ENCODE results near the gene APBB2. TPM values are rescaled to one million over a fixed set of nuclear protein-coding genes. Genes with fewer than 3 reads are reported as not detected.
A peak's percentile ranks its signal among the peaks of the same experiment; 100 is the strongest.

Gene APBB2
- total RNA-seq, 1 experiment from 2014 or later = 34.4 TPM

GRCh38 chr4:40992472-40993295, 221.7 kb downstream of the APBB2 start:
- no peak for DNase-seq (ENCODE audit: extremely low read depth, low read depth)

GRCh38 chr4:40991908-40992307, 222.4 kb downstream of the APBB2 start:
- no peak for DNase-seq (ENCODE audit: extremely low read depth, low read depth)

DNA sequence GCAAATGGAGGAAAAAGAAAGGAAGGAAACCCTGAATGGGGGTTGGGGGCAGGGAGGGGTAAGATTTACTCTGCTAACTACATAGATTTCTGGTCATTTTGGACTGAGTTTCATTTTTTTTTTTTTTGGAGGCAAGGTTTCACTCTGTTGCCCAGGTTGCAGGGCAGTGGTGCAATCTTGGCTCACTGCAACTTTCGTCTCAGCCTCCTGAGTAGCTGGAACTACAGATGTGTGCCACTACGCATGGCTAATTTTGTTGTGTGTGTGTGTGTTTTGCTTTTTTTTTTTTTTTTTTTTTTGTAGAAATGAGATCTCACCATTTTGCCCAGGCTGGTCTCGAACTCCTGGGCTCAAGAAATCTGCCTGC, 223.5 kb downstream of the APBB2 start:
- DNase-seq (ENCODE audit: extremely low read depth, low read depth) = peak; percentile 36

- DNase-seq (ENCODE audit: extremely low read depth, low read depth) = peak; percentile 85
These were observed 224.0 kb downstream of the APBB2 start for GRCh38 chr4:40990236-40990898.

DNA sequence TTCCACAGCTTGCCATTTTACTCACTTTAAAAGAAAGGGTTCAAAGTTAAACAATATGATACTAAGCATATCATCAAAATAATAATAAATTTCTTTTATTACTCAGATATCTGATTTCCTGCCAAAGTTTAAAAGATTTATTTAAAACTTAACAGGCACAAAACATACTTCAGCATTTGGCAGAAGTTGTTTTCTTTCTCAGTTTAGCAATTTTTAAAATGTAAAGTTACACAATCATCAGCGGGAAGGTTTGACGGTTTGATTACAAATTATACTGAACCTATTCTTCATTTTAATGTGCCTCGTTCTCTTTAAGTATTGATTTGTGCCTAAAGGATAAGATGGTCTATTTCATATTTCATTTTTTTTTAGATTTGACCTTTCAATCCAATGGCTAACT, 227.2 kb downstream of the APBB2 start:
- DNase-seq (ENCODE audit: extremely low read depth, low read depth) = no peak

GRCh38 chr4:40986375-40986774, 228.0 kb downstream of the APBB2 start:
- no peak for DNase-seq (ENCODE audit: extremely low read depth, low read depth)

- DNase-seq (ENCODE audit: extremely low read depth, low read depth) = no peak
These were observed 230.3 kb downstream of the APBB2 start for GRCh38 chr4:40984051-40984450.

GRCh38 chr4:40980318-40980883, 233.9 kb downstream of the APBB2 start:
- peak; percentile 12 for DNase-seq (ENCODE audit: extremely low read depth, low read depth)

DNA sequence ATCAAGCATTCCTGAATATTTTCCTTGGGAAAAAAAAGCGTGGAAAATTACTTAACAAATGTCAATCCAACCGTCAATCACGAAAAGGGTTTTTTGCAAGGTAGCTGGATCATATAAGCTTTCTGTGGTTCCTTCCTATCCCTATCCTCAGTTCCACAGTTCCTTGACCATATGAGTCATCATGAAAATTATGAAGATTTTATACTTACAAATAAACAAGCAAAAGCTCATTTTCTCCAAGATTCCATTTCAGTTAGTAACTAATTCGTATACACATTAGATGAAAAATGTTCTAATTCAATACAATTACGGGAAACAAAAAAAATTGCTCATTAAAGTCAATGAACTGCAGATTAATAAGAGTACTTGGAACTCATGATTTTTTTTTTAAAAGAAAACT, 235.8 kb downstream of the APBB2 start:
- DNase-seq (ENCODE audit: extremely low read depth, low read depth) = no peak

GRCh38 chr4:40976343-40976742, 238.0 kb downstream of the APBB2 start:
- peak; percentile 59 for DNase-seq (ENCODE audit: extremely low read depth, low read depth)

GRCh38 chr4:40972722-40973121, 241.6 kb downstream of the APBB2 start:
- no peak for DNase-seq (ENCODE audit: extremely low read depth, low read depth)

GRCh38 chr4:40971338-40971737, 243.0 kb downstream of the APBB2 start:
- DNase-seq (ENCODE audit: extremely low read depth, low read depth) = no peak

DNA sequence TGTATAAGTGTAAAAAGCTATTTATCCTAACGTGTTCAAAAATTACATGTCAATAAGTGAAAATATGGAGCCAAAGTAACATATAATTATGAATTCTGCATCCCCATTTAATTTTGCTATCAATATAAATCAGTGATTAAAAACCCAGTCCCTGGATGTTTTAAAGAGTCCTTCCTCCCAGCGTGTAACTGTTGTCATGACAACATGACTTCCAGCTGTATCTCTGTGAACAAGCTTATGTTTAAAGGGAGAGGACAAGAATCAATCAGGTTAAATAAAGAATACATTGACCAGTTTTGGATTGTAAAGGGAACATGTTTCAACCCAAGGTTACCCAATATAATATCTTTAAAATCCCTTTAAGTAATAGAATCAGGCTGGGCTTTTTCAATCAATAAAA, 244.8 kb downstream of the APBB2 start:
- no peak for DNase-seq (ENCODE audit: extremely low read depth, low read depth)

DNA sequence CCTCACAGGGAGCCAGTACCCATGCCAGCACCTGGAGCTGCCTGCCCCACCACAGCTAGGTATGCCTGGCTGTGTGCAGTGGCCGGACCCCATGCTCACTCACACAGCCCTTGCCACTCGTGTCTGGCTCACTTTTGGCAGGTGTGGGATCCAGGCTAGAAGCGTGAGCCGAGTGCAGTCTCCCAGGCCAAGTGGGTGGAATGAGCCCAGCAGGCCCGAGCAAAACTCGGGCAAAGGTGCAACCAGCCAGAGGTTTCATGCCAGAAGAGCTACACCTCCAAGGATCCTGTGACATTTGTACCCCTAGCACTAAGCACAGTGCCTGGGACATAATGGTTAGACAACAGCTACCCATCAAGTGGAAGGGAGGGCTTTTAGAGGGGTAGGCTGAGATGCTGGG, 246.8 kb downstream of the APBB2 start:
- DNase-seq (ENCODE audit: extremely low read depth, low read depth) = no peak

- no peak for DNase-seq (ENCODE audit: extremely low read depth, low read depth)
These were observed 248.3 kb downstream of the APBB2 start for GRCh38 chr4:40966091-40966490.

DNA sequence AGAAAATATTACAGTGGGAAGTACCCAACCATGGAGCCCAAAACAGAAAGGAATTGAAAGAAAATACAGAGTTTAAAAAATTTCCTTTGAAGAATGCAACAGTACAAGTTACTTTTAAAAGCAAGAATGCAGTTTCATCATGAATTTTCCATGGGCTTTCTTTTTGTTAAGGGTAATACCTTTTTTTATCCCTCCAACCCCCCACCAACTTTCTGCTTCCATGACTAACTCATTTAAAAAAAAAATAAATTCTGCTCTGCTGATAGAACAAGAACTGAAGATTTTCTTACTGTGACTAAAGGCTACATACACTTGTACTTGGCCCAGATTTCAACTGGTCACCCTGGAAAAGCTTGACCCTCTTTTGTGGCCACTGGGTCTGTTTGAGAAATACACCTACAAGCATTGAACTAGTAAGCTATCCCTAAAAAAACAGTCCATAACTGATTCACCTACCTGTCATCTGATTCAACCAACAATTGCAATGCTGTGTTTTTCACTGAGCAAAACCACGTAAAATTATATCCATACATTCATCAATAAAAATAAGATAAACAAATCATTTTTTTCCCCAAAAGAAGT, 250.4 kb downstream of the APBB2 start:
- DNase-seq (ENCODE audit: extremely low read depth, low read depth) = no peak

- DNase-seq (ENCODE audit: extremely low read depth, low read depth) = no peak
These were observed 251.7 kb downstream of the APBB2 start for GRCh38 chr4:40962551-40963180.

GRCh38 chr4:40960941-40961340, 253.4 kb downstream of the APBB2 start:
- no peak for DNase-seq (ENCODE audit: extremely low read depth, low read depth)

DNA sequence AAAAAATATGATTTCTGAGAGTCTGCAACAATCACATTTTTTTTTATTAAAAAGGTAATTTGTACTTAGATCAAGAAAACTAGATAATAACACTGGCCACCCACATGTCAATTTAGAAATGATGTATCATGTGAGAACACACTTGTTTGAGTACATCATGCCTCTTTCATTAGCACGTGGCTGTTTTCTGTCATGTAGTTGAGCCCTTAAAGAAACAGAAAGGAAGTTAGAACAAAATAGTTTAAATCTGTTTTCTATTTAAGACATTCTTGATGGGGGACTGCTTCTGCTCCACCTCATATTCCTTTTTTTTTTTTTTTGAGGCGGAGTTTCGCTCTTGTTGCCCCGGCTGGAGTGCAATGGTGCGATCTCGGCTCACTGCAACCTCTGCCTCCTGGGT, 257.1 kb downstream of the APBB2 start:
- no peak for DNase-seq (ENCODE audit: extremely low read depth, low read depth)

DNA sequence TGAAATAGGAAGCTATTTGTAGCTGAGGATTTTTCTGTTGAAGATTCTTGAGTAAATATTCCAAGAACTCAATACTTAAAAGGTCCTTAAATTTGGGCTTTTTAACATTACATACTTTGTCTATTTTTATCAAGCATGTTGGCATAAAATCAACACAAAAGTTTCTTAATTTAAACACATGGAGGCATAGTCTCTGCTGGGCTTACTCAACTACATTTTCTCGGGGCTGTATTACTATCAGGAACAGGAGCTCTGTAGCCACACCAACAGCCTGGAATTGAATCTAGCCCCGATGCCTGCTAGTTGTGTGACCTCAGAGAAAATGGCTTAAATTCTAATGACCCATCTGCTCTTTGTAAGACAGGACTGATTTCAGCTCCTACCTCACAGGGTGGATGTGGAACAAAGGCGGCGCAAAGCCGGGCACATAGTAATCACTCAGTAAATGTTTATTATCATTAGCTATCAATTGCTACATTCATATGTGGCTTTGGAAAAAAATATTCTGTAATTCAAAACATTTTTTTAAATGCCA, 257.6 kb downstream of the APBB2 start:
- DNase-seq (ENCODE audit: extremely low read depth, low read depth) = no peak
